ENCODE results near the gene TPSD1. TPM values are rescaled to one million over a fixed set of nuclear protein-coding genes. Genes with fewer than 3 reads are reported as not detected.

TPSD1 gene
- polyA plus RNA-seq, 1 donor (not counting 4 experiments of a cell fraction or from before 2014, with no cell fraction given): not detected

DNA sequence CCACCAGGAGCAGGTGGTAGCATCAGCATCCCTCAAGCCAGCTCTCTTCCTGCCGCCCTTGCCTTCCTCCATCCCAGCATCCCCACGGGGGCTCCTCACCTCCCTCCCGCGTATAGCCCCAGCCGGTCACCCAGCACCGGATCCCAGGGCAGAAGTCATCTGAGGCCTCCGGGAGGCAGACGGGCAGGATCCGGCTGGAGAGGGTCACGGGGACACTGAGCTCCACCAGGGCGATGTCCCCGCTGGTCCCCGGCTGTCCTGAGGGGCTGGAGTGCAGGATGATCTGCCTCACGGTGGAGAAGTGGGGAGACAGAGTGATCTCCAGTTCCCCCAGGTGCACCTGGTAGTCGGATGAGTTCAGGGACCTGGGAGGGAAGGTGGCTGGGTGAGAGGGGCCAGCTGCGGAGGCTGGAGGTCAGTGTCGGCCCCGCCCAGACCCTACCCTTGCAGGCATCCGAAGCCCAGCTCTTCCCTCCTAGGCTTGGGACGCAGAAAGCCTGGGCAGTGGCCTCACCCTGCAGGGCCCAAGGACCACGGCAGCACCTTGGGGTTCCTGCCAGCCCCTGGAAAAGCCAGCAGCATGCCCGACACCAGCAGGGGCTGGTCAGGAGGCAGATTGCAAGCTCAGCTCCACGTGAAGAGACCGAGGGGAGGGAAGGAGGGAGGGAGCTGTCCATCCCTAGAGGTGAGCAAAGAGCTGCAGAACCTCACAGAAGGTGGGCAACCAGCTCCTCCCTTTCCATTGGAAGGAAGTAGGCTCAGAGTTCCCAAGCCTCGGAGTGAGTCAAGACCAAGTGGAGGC is 33.1 kb upstream of the TPSD1 start:
- Histone ChIP-seq H3K27ac (ENCODE audit: control insufficient read depth, insufficient read depth, low read length) (no peak overlapping the region), H3K4me1 (ENCODE audit: control insufficient read depth, extremely low read depth, insufficient read depth, low read length) (no peaks in the 10 kb centered on the region), H3K27me3 (ENCODE audit: control insufficient read depth, extremely low read depth, insufficient read depth, low read length) (peaks cover 4% of the 10 kb centered on the region), H3K36me3 (ENCODE audit: control insufficient read depth in 2 of 2, extremely low read depth in 1 of 2, insufficient read depth in 2 of 2, low read length in 2 of 2) (no peaks in the 10 kb centered on the region), H4K20me1 (ENCODE audit: control insufficient read depth, extremely low read depth, insufficient read depth, low read length) (no peaks in the 10 kb centered on the region), H3K9me3 (ENCODE audit: control insufficient read depth, low read depth, low read length) (no peaks in the 10 kb centered on the region), H2AFZ (ENCODE audit: control insufficient read depth, low read length) (no peak overlapping the region), H3K9ac (ENCODE audit: control insufficient read depth, extremely low read depth, insufficient read depth, low read length) (no peak overlapping the region), H3K4me2 (ENCODE audit: control insufficient read depth, extremely low read depth, insufficient read depth, low read depth, low read length) (no peak overlapping the region), H3K4me3 (ENCODE audit: control insufficient read depth in 2 of 3, extremely low read depth in 1 of 3, insufficient read depth in 2 of 3, low read depth in 1 of 3, low read length in 3 of 3) (no peak overlapping the region), H3K9me1 (ENCODE audit: control insufficient read depth, extremely low read depth, insufficient read depth, low read length) (no peaks in the 10 kb centered on the region), H3K79me2 (ENCODE audit: control insufficient read depth, insufficient read depth, low read length) (no peaks in the 10 kb centered on the region)
- no peak for DNase-seq (ENCODE audit: low read depth, low spot score)
- FAIRE-seq: no peak
- TF ChIP-seq EZH2 (IDR thresholded peaks at IDR 0.05; ENCODE audit: low read length): no peak
- TF ChIP-seq, protein P1, sequence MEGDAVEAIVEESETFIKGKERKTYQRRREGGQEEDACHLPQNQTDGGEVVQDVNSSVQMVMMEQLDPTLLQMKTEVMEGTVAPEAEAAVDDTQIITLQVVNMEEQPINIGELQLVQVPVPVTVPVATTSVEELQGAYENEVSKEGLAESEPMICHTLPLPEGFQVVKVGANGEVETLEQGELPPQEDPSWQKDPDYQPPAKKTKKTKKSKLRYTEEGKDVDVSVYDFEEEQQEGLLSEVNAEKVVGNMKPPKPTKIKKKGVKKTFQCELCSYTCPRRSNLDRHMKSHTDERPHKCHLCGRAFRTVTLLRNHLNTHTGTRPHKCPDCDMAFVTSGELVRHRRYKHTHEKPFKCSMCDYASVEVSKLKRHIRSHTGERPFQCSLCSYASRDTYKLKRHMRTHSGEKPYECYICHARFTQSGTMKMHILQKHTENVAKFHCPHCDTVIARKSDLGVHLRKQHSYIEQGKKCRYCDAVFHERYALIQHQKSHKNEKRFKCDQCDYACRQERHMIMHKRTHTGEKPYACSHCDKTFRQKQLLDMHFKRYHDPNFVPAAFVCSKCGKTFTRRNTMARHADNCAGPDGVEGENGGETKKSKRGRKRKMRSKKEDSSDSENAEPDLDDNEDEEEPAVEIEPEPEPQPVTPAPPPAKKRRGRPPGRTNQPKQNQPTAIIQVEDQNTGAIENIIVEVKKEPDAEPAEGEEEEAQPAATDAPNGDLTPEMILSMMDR (optimal IDR thresholded peaks at IDR 0.05 in 1 of 3, IDR thresholded peaks at IDR 0.05 in 1 of 3, conservative IDR thresholded peaks at IDR 0.05 in 1 of 3; ENCODE audit: extremely low read depth in 1 of 3, insufficient read depth in 2 of 3, low read length in 3 of 3): no peak
- dilution Hi-C loops (cut with MboI; ENCODE audit: extremely low pct_ligation_motif_present, low sequenced_read_pairs): no loop called here

DNA sequence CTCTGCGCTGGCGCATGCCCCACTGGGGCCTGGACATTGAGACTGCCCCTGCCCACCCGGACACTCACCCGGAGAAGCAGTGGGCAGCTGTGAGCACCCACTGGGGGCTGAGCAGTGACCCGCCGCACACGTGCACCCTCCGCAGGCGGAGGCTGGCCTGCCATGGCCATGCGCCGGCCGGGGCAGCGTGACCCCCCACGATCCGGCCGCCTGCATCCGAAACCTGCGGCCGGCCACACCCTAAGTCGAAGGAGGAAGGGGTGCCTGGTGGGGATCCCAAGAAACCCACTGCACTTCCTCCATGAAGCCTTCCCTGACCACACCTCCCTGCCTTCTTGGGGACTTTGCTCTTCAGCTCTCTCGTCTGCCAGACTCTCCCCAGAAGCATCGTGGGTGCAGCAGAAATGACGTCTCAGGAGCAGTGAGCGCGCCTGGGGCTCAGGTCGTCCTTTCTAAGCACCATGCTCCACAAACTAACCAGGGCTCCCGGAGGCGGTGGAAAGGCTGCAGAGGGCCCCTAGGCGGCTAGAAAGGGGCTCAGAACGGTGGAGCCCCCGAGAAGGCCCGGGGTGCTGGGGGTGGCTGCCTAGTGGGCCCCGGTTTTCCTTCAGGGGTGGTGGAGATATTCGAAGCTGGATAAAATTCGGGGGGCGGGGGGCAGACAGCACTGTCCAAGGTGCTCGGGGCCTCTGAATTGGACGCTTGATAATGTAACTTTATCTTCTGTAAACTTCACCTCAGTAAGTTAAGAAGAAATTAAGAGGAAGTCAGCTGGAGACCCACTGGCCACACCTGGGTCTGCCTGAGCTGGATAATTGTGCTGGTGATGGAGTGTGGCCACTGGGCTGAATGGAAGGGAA is 32.3 kb upstream of the TPSD1 start:
- H4K20me1 ChIP-seq (ENCODE audit: control insufficient read depth, extremely low read depth, insufficient read depth, low read length): no peaks in the 10 kb centered on the region
- H3K4me3 ChIP-seq (ENCODE audit: control insufficient read depth in 2 of 3, extremely low read depth in 1 of 3, insufficient read depth in 2 of 3, low read depth in 1 of 3, low read length in 3 of 3): no peak overlapping the region
- no peak overlapping the region for H3K9ac ChIP-seq (ENCODE audit: control insufficient read depth, extremely low read depth, insufficient read depth, low read length)
- TF ChIP-seq EZH2 (IDR thresholded peaks at IDR 0.05; ENCODE audit: low read length): no peak
- TF ChIP-seq, protein P1 (optimal IDR thresholded peaks at IDR 0.05 in 1 of 3, IDR thresholded peaks at IDR 0.05 in 1 of 3, conservative IDR thresholded peaks at IDR 0.05 in 1 of 3; ENCODE audit: extremely low read depth in 1 of 3, insufficient read depth in 2 of 3, low read length in 3 of 3): no peak
- no peaks in the 10 kb centered on the region for H3K79me2 ChIP-seq (ENCODE audit: control insufficient read depth, insufficient read depth, low read length)
- H3K4me2 ChIP-seq (ENCODE audit: control insufficient read depth, extremely low read depth, insufficient read depth, low read depth, low read length): no peak overlapping the region
- no peaks in the 10 kb centered on the region for H3K9me3 ChIP-seq (ENCODE audit: control insufficient read depth, low read depth, low read length)
- dilution Hi-C loops (cut with MboI; ENCODE audit: extremely low pct_ligation_motif_present, low sequenced_read_pairs): no loop called here
- H3K27ac ChIP-seq (ENCODE audit: control insufficient read depth, insufficient read depth, low read length): no peak overlapping the region
- H3K9me1 ChIP-seq (ENCODE audit: control insufficient read depth, extremely low read depth, insufficient read depth, low read length): no peaks in the 10 kb centered on the region
- FAIRE-seq (no peak), DNase-seq (ENCODE audit: low read depth, low spot score) (no peak)
- no peaks in the 10 kb centered on the region for H3K4me1 ChIP-seq (ENCODE audit: control insufficient read depth, extremely low read depth, insufficient read depth, low read length)
- no peaks in the 10 kb centered on the region for H3K36me3 ChIP-seq (ENCODE audit: control insufficient read depth in 2 of 2, extremely low read depth in 1 of 2, insufficient read depth in 2 of 2, low read length in 2 of 2)
- no peaks in the 10 kb centered on the region for H3K27me3 ChIP-seq (ENCODE audit: control insufficient read depth, extremely low read depth, insufficient read depth, low read length)
- H2AFZ ChIP-seq (ENCODE audit: control insufficient read depth, low read length): no peak overlapping the region
